HepG2 (cell line): ENCODE results near the gene OR52H1. TPM values are rescaled to one million over a fixed set of nuclear protein-coding genes. Genes with fewer than 3 reads are reported as not detected.

Source experiments
- ATAC-seq: fragments of 200-7000 bp; cut with Tn5 transposase; 3 replicates; pipeline ENCODE4 v1.9.1; 2020; ENCODE audit warnings: mild to moderate bottlenecking, moderate library complexity
- BruUV-seq: library from RNA; stranded (reverse); fragments of 400-500 nt; replicated peaks from 2 replicates; lab custom pipeline; 2021; lab: Mats Ljungman, UMichigan
- CTCF ChIA-PET: fragments of 300-600 bp; formaldehyde crosslinking; extraction: SDS; loops from one replicate; lab custom pipeline; 2021; ENCODE audit warnings: low total read pairs, inconsistent platforms, low intra/inter-chr PET ratio; lab: Yijun Ruan, JAX
- POLR2A ChIA-PET: fragments of 350-600 bp; sonication (Branson Sonifier 250); formaldehyde crosslinking; loops from one replicate; lab custom pipeline; 2020; ENCODE audit warnings: antibody characterized with exemption, inconsistent platforms; lab: Yijun Ruan, JAX
- DNase-seq: peaks from one replicate; pipeline ENCODE4 v3.0.0-alpha.2; 2015; ENCODE audit warnings: low spot score
- FAIRE-seq: peaks from 3 replicates; lab custom pipeline; 2011; peaks lifted over from hg19 to GRCh38; lab: Jason Lieb, UNC
- H2AFZ ChIP-seq: one replicate; pipeline ENCODE4 v1.6.1; 2011; ENCODE audit warnings: low read length, inconsistent platforms
- H3K27ac ChIP-seq: fragments of 300-600 bp; 3 replicates; pipeline ENCODE4 v1.8.0; 2011; ENCODE audit warnings: mixed run types, mild to moderate bottlenecking, mixed read lengths, low read length, inconsistent platforms; ENCODE audit not compliant: insufficient read depth; ENCODE audit errors: extremely low read length
- H3K27me3 ChIP-seq, 2 experiments: fragments of 200-600 bp in 1 of 2; 2 replicates in 1 of 2; 3 replicates in 1 of 2; pipeline versions ENCODE4 v1.6.0 to v1.8.0; 2011; ENCODE audit warnings: low read length in 2 of 2, mild to moderate bottlenecking in 2 of 2, moderate library complexity in 2 of 2, inconsistent platforms in 1 of 2; ENCODE audit not compliant: insufficient read depth in 2 of 2, control insufficient read depth in 1 of 2
- H3K36me3 ChIP-seq, 2 experiments: fragments of 200-600 bp in 1 of 2; replicated peaks in 1 of 2; 2 replicates in 1 of 2; 3 replicates in 1 of 2; pipeline versions ENCODE4 v1.5.1 to v1.8.0; 2011; ENCODE audit warnings: low read length in 2 of 2, inconsistent platforms in 1 of 2; ENCODE audit not compliant: insufficient read depth in 2 of 2, control insufficient read depth in 1 of 2
- H3K4me1 ChIP-seq: 2 replicates; pipeline ENCODE4 v1.5.1; 2012; ENCODE audit warnings: low read length, inconsistent platforms; ENCODE audit not compliant: insufficient read depth
- H3K4me2 ChIP-seq: 2 replicates; pipeline ENCODE4 v1.6.0; 2011; ENCODE audit warnings: low read depth, low read length, inconsistent platforms
- H3K4me3 ChIP-seq, 3 experiments: fragments of 200-600 bp in 1 of 3; sonication (generic), shearing (Covaris generic) in 1 of 3; replicated peaks in 1 of 3; 2 replicates each; pipeline ENCODE4 v1.5.1; 2011 to 2016; ENCODE audit warnings: low read length in 3 of 3, inconsistent platforms in 2 of 3, low read depth in 2 of 3, mild to moderate bottlenecking in 2 of 3, control low read depth in 1 of 3, mixed read lengths in 1 of 3; ENCODE audit not compliant: insufficient read depth in 1 of 3
- H3K79me2 ChIP-seq: one replicate; pipeline ENCODE4 v1.6.1; 2011; ENCODE audit warnings: low read length, inconsistent platforms; ENCODE audit not compliant: insufficient read depth
- H3K9ac ChIP-seq: 2 replicates; pipeline ENCODE4 v1.6.0; 2011; ENCODE audit warnings: mild to moderate bottlenecking, low read depth, low read length, inconsistent platforms; ENCODE audit not compliant: insufficient read depth
- H3K9me3 ChIP-seq: 2 replicates; pipeline ENCODE4 v1.5.1; 2012; ENCODE audit warnings: mild to moderate bottlenecking, low read length
- H4K20me1 ChIP-seq: 2 replicates; pipeline ENCODE4 v1.6.0; 2011; ENCODE audit warnings: inconsistent platforms, mild to moderate bottlenecking, low read length, moderate library complexity; ENCODE audit not compliant: insufficient read depth
- CCDC6 ChIP-seq: sonication (generic); formaldehyde crosslinking; IDR thresholded peaks from 2 replicates; pipeline ENCODE4 v1.8.1; 2022; ENCODE audit warnings: mild to moderate bottlenecking, missing genetic modification reagents, moderate library complexity
- CTCF ChIP-seq: sonication (generic); formaldehyde crosslinking; IDR thresholded peaks from 2 replicates; pipeline ENCODE4 v1.5.0; 2020; ENCODE audit warnings: mild to moderate bottlenecking, missing genetic modification reagents, moderate library complexity
- DZIP1 ChIP-seq: sonication (generic); formaldehyde crosslinking; IDR thresholded peaks from 2 replicates; pipeline ENCODE4 v1.5.0; 2020; ENCODE audit warnings: mild to moderate bottlenecking, missing genetic modification reagents
- MAX ChIP-seq: IDR thresholded peaks from 2 replicates; pipeline ENCODE4 v1.6.1; 2012; ENCODE audit warnings: inconsistent platforms
- NR2F6 ChIP-seq, 2 experiments: IDR thresholded peaks; 2 replicates each; pipeline ENCODE4 v1.6.1; 2016; ENCODE audit warnings: antibody characterized with exemption in 1 of 2, mild to moderate bottlenecking in 1 of 2
- WGBS: methylation state at CpG from one replicate; pipeline ENCODE4 v1.1.6; 2017; ENCODE audit warnings: low lambda C conversion rate; 5-methylcytosine and 5-hydroxymethylcytosine counted together
- in situ Hi-C: cut with HindIII; loops from 2 replicates; pipeline ENCODE4 v1.10.0; 2017; ENCODE audit warnings: low pct_unique_long_range_greater_than_20kb; ENCODE audit not compliant: extremely low pct_ligation_motif_present
- intact Hi-C: fragments of 100-400 bp; cut with micrococcal nuclease; formaldehyde crosslinking; loops from one replicate; pipeline ENCODE4 v1.10.0; 2022; ENCODE audit not compliant: unreplicated experiment
- polyA plus RNA-seq, 8 experiments: library from polyadenylated mRNA; depleted of rRNA in 3 of 8; stranded (reverse) in 7 of 8; unstranded in 1 of 8; fragments of >200 nt; fragmentation: Illumina TruSeq in 4 of 8; extraction: Trizol in 4 of 8; gene quantifications; 2 replicates each; pipeline versions ENCODE4 v1.2.1 to v1.2.3, GENCODE V29; 2011 to 2016; ENCODE audit warnings: low read depth in 4 of 8, missing spikeins in 1 of 8, mixed read lengths in 1 of 8; ENCODE audit not compliant: insufficient read depth in 1 of 8
- total RNA-seq, 5 experiments: library from RNA; depleted of rRNA; stranded (reverse); fragments of >200 nt; fragmentation: Illumina TruSeq; extraction: Trizol; gene quantifications; 2 replicates each; pipeline ENCODE4 v1.2.3, GENCODE V29; 2016; ENCODE audit warnings: low read depth in 1 of 5

Gene OR52H1
- total and polyA plus RNA-seq, 2 of the 13 experiments (the other 11 are each of a cell fraction or from before 2014, with no cell fraction given): not detected

GRCh38 chr11:5564259-5565019 lies 16.1 kb upstream of the OR52H1 start:
- Histone ChIP-seq H3K36me3 (no peaks in the 10 kb centered on the region), H3K79me2 (no peaks in the 10 kb centered on the region)
- TF ChIP-seq CCDC6 (CRISPR knock-in tag) (no peak), MAX (no peak), DZIP1 (CRISPR knock-in tag) (no peak), NR2F6 (IDR thresholded peaks at IDR 0.05) (no peak), NR2F6 (CRISPR knock-in tag; IDR thresholded peaks at IDR 0.05) (no peak), CTCF (CRISPR knock-in tag) (no peak)
- TF ChIP-seq, all 625 proteins: peak for 0
- Histone ChIP-seq H3K4me2 (no peak overlapping the region), H3K9ac (no peak overlapping the region), H3K4me3 (no peak overlapping the region), H3K9me3 (no peaks in the 10 kb centered on the region), H4K20me1 (no peaks in the 10 kb centered on the region), H2AFZ (no peak overlapping the region), H3K27me3 (peaks cover 1 to 4% of the 10 kb centered on the region in 2 experiments; a peak in 1 of 5 replicates), H3K4me1 (no peaks in the 10 kb centered on the region), H3K27ac (no peak overlapping the region)
- in situ Hi-C loops: no loop called here
- CTCF ChIA-PET: no interaction called here
- no TSS peak for BruUV-seq
- no peak for ATAC-seq
- no peak for FAIRE-seq
- POLR2A ChIA-PET: no interaction called here
- WGBS: 0% methylated on average over 1 of the region's 1 CpG
- intact Hi-C loops: no loop called here
- no peak for DNase-seq
